Measurements from ENCODE around the gene VDAC1.
"Not testable (repeated sequence)": the region's sequence is repeated elsewhere in the genome, so short reads cannot be mapped to it uniquely, and the experiment has no call there.

VDAC1 gene

GRCh38 chr5:133941456-133942196 lies 63.1 kb downstream of the VDAC1 start:
- no peak overlapping the region for H3K4me3 ChIP-seq (ENCODE audit: low read depth, low read length)
- no peak for DNase-seq (ENCODE audit: low read depth)
- TF ChIP-seq, protein P1, sequence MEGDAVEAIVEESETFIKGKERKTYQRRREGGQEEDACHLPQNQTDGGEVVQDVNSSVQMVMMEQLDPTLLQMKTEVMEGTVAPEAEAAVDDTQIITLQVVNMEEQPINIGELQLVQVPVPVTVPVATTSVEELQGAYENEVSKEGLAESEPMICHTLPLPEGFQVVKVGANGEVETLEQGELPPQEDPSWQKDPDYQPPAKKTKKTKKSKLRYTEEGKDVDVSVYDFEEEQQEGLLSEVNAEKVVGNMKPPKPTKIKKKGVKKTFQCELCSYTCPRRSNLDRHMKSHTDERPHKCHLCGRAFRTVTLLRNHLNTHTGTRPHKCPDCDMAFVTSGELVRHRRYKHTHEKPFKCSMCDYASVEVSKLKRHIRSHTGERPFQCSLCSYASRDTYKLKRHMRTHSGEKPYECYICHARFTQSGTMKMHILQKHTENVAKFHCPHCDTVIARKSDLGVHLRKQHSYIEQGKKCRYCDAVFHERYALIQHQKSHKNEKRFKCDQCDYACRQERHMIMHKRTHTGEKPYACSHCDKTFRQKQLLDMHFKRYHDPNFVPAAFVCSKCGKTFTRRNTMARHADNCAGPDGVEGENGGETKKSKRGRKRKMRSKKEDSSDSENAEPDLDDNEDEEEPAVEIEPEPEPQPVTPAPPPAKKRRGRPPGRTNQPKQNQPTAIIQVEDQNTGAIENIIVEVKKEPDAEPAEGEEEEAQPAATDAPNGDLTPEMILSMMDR (IDR thresholded peaks at IDR 0.05; ENCODE audit: insufficient read depth, low read depth, low read length, missing control alignments), result no peak

- DNase-seq (ENCODE audit: low read depth), result peak; percentile 33
- TF ChIP-seq, protein P1 (IDR thresholded peaks at IDR 0.05; ENCODE audit: insufficient read depth, low read depth, low read length, missing control alignments), result no peak
- no peak overlapping the region for H3K4me3 ChIP-seq (ENCODE audit: low read depth, low read length)
Observed at GRCh38 chr5:133939668-133940067, 65.1 kb downstream of the VDAC1 start.

- TF ChIP-seq, protein P1 (IDR thresholded peaks at IDR 0.05; ENCODE audit: insufficient read depth, low read depth, low read length, missing control alignments), result no peak
- peak; percentile 72 for DNase-seq (ENCODE audit: low read depth)
- no peak overlapping the region for H3K4me3 ChIP-seq (ENCODE audit: low read depth, low read length)
Observed at GRCh38 chr5:133938929-133939328, 65.8 kb downstream of the VDAC1 start.

DNA sequence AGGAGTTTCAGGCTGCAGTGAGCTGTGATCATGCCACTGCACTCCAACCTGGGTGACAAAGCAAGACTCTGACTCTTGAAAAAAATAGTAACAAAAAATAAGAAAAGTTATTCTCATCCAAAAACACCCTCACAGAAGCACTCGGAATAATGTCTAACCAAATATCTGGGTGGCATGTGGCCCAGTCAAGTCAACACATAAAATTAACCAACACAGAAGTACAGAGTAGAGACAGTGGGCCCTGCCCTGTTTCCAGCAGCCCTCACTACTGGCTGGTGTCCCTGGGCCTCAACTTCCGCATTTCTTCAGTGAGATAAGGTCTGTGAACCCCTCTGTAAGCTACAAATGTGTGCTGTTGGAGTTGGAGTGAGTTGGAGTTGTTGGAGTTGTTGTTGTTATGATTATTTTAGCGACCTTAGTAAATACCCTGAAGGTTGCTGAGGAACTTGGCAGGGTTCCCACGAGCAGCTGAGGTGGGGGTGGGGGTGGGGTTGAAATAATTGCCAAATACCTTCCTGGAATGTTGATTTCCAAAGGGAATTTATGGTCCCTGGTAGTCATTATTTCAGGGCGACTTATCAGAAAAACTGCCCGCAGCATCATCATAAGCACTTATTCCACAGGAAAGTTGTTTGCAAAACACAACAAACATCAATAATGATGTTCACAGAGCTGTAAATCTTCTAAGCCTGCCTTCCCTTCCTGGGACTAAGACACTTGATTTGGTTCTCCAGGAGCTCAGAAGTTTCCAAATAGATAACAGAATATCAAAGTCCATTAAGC lies 66.5 kb downstream of the VDAC1 start:
- peak; percentile 33 for DNase-seq (ENCODE audit: low read depth)
- no peak overlapping the region for H3K4me3 ChIP-seq (ENCODE audit: low read depth, low read length)
- TF ChIP-seq, protein P1 (IDR thresholded peaks at IDR 0.05; ENCODE audit: insufficient read depth, low read depth, low read length, missing control alignments), result no peak

GRCh38 chr5:133937628-133938027 lies 67.1 kb downstream of the VDAC1 start:
- not testable (repeated sequence) for DNase-seq (ENCODE audit: low read depth); H3K4me3 ChIP-seq (ENCODE audit: low read depth, low read length)

DNA sequence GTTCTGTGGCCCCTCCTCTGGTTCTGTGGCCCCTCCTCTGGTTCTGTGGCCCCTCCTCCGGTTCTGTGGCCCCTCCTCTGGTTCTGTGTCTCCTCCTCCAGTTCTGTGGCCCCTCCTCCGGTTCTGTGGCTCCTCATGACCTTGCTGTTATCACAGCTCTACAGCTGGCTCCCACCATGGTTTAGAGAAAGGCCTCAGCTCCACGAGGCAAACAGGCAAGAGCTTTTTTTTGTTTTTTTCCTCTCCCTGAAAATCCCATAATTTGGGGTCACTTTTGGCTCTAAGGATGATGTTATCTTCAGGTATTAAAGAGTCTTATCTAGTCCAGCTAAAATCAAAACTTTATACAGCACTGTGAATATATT lies 68.1 kb downstream of the VDAC1 start:
- no peak overlapping the region for H3K4me3 ChIP-seq (ENCODE audit: low read depth, low read length)
- DNase-seq (ENCODE audit: low read depth), result no peak
- TF ChIP-seq, protein P1 (IDR thresholded peaks at IDR 0.05; ENCODE audit: insufficient read depth, low read depth, low read length, missing control alignments), result no peak

DNA sequence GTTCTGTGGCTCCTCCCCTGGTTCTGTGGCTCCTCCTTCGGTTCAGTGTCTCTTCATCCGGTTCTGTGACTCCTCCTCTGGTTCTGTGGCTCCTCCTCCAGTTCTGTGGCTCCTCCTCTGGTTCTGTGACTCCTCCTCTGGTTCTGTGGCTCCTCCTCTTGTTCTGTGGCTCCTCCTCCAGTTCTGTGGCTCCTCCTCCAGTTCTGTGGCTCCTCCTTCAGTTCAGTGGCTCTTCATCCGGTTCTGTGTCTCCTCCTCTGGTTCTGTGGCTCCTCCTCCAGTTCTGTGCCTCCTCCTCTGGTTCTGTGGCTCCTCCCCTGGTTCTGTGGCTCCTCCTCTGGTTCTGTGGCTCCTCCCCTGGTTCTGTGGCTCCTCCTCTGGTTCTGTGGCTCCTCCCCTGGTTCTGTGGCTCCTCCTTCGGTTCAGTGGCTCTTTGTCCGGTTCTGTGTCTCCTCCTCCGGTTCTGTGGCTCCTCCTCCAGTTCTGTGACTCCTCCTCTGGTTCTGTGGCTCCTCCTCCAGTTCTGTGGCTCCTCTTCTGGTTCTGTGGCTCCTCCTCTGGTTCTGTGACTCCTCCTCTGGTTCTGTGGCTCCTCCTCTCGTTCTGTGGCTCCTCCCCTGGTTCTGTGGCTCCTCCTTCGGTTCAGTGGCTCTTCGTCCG lies 68.7 kb downstream of the VDAC1 start:
- H3K4me3 ChIP-seq (ENCODE audit: low read depth, low read length); DNase-seq (ENCODE audit: low read depth): not testable (repeated sequence)
